OCI-LY1 (cell line): ENCODE results near the gene S1PR1.

Experiments used
- EZH2 ChIP-seq: fragments of 200-600 bp; sonication (generic), shearing (Covaris generic); IDR thresholded peaks from 2 replicates; pipeline ENCODE4 v1.8.0; 2017; ENCODE audit warnings: borderline replicate concordance, mixed run types, mild to moderate bottlenecking, antibody characterized with exemption, low read length, moderate library complexity, mixed read lengths
- TF ChIP-seq, protein P1 (sequence below): fragments of 200-600 bp; sonication (generic), shearing (Covaris generic); IDR thresholded peaks from 2 replicates; pipeline ENCODE4 v1.5.1; 2017; ENCODE audit warnings: mild to moderate bottlenecking, antibody characterized with exemption, low read length, moderate library complexity, mixed read lengths

- TF ChIP-seq, protein P1, sequence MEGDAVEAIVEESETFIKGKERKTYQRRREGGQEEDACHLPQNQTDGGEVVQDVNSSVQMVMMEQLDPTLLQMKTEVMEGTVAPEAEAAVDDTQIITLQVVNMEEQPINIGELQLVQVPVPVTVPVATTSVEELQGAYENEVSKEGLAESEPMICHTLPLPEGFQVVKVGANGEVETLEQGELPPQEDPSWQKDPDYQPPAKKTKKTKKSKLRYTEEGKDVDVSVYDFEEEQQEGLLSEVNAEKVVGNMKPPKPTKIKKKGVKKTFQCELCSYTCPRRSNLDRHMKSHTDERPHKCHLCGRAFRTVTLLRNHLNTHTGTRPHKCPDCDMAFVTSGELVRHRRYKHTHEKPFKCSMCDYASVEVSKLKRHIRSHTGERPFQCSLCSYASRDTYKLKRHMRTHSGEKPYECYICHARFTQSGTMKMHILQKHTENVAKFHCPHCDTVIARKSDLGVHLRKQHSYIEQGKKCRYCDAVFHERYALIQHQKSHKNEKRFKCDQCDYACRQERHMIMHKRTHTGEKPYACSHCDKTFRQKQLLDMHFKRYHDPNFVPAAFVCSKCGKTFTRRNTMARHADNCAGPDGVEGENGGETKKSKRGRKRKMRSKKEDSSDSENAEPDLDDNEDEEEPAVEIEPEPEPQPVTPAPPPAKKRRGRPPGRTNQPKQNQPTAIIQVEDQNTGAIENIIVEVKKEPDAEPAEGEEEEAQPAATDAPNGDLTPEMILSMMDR = peak; percentile 95
- TF ChIP-seq EZH2 = no peak
Measured at GRCh38 chr1:101288491-101288944, 51.7 kb downstream of the S1PR1 start.
